Upper lobe of right lung (tissue), 1 donor: ENCODE data around the gene PEX14. TPM values are rescaled to one million over a fixed set of nuclear protein-coding genes. Genes with fewer than 3 reads are reported as not detected.

Experiments
- ATAC-seq: fragments of 200-7000 bp; cut with Tn5 transposase; one replicate; pipeline ENCODE4 v1.9.1; 2020; ENCODE audit warnings: mild to moderate bottlenecking, moderate library complexity
- DNase-seq: peaks from one replicate; pipeline ENCODE4 v3.0.0-alpha.2; 2020
- H3K27ac ChIP-seq: fragments of 200-600 bp; one replicate; pipeline ENCODE4 v1.8.0; 2022
- H3K27me3 ChIP-seq: fragments of 200-600 bp; one replicate; pipeline ENCODE4 v1.8.0; 2022; ENCODE audit warnings: mild to moderate bottlenecking
- H3K36me3 ChIP-seq: fragments of 200-600 bp; one replicate; pipeline ENCODE4 v1.8.0; 2022
- H3K4me1 ChIP-seq: fragments of 200-600 bp; one replicate; pipeline ENCODE4 v1.8.0; 2022
- H3K4me3 ChIP-seq: fragments of 200-600 bp; one replicate; pipeline ENCODE4 v1.8.0; 2022; ENCODE audit warnings: mild to moderate bottlenecking
- H3K9me3 ChIP-seq: fragments of 200-600 bp; one replicate; pipeline ENCODE4 v1.8.0; 2022
- intact Hi-C: fragments of 100-400 bp; cut with DNase I; formaldehyde crosslinking; loops from one replicate; pipeline ENCODE4 v1.11.0; 2022
- total RNA-seq: library from RNA; stranded (reverse); fragmentation: NEBNext Ultra II Directional; extraction: Animal tissue kit (Norgen Biotek cat#: 25700); gene quantifications from one replicate; pipeline ENCODE4 v1.2.1, GENCODE V29; 2021
- TF ChIP-seq, protein P1 (sequence below): fragments of 200-600 bp; IDR thresholded peaks from one replicate; pipeline ENCODE4 v1.8.0; 2022; ENCODE audit warnings: antibody characterized with exemption
- donor health status: DM: no; HTN: yes; CAD: no; lungs with severe emphysema.

Gene PEX14
- total RNA-seq, 1 donor from 2014 or later = 25.8 TPM

DNA sequence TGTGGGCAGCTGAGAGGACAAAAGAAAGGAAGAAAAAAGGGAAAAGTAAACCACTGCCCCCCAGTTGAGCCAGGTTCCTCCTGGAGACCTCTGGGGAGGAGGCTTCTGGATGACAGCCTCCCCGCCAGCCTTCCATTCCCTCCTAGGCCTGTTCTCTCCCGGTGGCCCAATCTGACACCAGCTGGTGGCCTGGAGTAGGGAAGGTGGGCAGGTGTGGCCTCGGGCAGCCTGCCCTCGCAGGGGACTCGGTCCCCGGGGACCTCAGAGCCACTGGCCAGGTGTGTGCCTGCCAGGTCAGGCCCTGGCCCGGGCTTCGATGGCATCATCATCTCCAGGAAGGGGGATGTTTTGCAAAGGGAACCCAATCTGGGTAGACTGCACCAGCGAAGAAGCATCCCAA lies 162.7 kb downstream of the PEX14 start:
- Histone ChIP-seq H3K27me3 (no peaks in the 10 kb centered on the region), H3K36me3 (peaks cover 9% of the 10 kb centered on the region), H3K9me3 (no peaks in the 10 kb centered on the region), H3K4me1 (peaks cover 23% of the 10 kb centered on the region), H3K27ac (no peak overlapping the region), H3K4me3 (no peak overlapping the region)
- no peak for ATAC-seq
- TF ChIP-seq, protein P1, sequence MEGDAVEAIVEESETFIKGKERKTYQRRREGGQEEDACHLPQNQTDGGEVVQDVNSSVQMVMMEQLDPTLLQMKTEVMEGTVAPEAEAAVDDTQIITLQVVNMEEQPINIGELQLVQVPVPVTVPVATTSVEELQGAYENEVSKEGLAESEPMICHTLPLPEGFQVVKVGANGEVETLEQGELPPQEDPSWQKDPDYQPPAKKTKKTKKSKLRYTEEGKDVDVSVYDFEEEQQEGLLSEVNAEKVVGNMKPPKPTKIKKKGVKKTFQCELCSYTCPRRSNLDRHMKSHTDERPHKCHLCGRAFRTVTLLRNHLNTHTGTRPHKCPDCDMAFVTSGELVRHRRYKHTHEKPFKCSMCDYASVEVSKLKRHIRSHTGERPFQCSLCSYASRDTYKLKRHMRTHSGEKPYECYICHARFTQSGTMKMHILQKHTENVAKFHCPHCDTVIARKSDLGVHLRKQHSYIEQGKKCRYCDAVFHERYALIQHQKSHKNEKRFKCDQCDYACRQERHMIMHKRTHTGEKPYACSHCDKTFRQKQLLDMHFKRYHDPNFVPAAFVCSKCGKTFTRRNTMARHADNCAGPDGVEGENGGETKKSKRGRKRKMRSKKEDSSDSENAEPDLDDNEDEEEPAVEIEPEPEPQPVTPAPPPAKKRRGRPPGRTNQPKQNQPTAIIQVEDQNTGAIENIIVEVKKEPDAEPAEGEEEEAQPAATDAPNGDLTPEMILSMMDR = no peak
- no peak for DNase-seq
- intact Hi-C loops = no loop called here

GRCh38 chr1:10637834-10638558 lies 163.2 kb downstream of the PEX14 start:
- no peaks in the 10 kb centered on the region for H3K27me3 ChIP-seq
- no peak overlapping the region for H3K27ac ChIP-seq
- DNase-seq (no peak), ATAC-seq (no peak)
- H3K4me3 ChIP-seq = peak overlapping the region; percentile 16
- H3K4me1 ChIP-seq = peaks cover 23% of the 10 kb centered on the region
- H3K36me3 ChIP-seq = peaks cover 12% of the 10 kb centered on the region
- TF ChIP-seq, protein P1 = no peak
- intact Hi-C loops = no loop called here
- no peaks in the 10 kb centered on the region for H3K9me3 ChIP-seq

GRCh38 chr1:10638559-10639005 lies 163.8 kb downstream of the PEX14 start:
- TF ChIP-seq, protein P1 = no peak
- ATAC-seq (no peak), DNase-seq (no peak)
- Histone ChIP-seq H3K27me3 (no peaks in the 10 kb centered on the region), H3K27ac (no peak overlapping the region), H3K4me1 (peaks cover 23% of the 10 kb centered on the region), H3K9me3 (no peaks in the 10 kb centered on the region), H3K4me3 (peak overlapping the region; percentile 16), H3K36me3 (peaks cover 12% of the 10 kb centered on the region)
- intact Hi-C loops = no loop called here

DNA sequence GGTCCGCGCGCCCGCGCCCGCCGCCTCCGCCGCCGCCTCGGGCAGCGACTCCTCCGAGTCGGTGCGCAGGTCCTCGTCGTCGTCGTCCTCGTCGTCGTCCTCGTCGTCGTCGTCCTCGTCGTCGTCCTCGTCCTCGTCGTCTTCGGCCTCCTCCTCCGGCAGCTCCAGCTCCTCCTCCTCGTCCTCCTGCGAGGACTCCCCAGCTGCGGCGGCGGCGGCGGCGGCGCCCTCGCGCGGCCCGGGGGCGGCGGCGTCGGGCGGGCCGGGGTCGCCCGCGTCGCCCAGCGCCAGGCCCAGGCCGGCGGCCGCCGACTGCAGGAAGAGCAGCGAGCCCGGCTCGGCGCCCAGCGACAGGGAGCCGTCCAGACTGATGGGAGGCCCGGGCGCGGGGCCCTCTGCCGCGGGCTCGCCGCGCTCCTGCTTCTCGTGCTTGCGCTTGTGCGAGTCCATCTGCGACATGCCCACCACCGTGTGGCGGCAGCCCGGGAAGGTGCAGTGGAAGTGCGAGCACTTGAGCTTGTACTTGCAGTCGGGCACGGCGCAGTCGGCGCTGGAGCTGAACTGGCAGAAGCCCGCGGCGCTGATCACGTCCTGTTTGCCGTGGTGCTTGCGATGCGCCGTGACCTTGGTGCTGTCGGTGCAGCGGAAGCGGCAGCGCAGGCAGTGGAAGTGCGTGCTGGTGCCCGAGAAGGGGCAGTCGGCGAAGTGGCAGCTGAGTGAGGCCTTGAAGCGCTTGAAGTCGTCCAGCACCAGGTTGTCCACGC lies 164.4 kb downstream of the PEX14 start:
- peaks cover 17% of the 10 kb centered on the region for H3K36me3 ChIP-seq
- H3K4me1 ChIP-seq = peaks cover 23% of the 10 kb centered on the region
- DNase-seq (no peak), ATAC-seq (no peak)
- H3K4me3 ChIP-seq = no peak overlapping the region
- no peaks in the 10 kb centered on the region for H3K27me3 ChIP-seq
- TF ChIP-seq, protein P1 = no peak
- intact Hi-C loops = no loop called here
- H3K9me3 ChIP-seq = no peaks in the 10 kb centered on the region
- no peak overlapping the region for H3K27ac ChIP-seq

DNA sequence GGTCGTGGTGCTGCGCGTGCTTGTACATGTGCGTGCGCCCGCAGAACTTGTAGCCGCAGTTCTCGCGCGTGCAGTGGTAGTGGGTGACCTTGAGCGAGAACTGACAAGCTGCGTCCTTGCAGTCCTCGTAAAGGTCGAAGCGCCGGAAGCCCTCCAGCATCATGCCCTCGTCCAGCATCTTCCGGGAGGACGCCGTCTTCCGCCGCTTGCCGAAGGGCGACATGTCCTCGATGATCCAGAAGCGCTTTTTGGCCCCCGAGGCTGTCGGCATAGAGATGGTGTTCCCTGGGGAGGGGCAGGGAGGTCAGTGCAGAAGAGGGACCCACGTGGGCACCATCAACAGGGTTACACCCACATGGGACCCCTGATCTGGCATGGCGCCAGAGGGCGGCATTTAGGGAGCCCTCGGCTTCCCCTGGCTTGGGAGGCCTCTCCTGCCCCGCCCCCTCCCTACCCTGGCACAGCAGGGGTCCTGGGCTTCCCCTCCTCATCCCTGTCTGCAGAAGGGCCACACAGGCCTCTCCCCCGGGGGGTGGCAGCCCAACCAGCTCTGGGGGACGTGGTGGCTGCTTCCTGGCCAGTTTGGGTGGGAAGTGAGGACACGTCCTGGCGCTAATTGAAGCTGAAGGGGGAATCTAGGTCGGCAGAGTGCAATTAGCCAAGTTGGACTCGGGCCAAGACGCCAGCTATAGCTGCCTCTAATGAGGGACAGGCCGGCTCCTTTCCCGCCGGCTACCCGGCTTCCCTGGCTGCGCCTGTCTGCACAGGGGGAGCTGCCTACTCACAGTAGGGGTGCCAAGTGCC lies 165.2 kb downstream of the PEX14 start:
- Histone ChIP-seq H3K27ac (peak overlapping the region; percentile 30), H3K36me3 (peaks cover 24% of the 10 kb centered on the region), H3K27me3 (no peaks in the 10 kb centered on the region), H3K4me1 (peaks cover 15% of the 10 kb centered on the region), H3K9me3 (no peaks in the 10 kb centered on the region), H3K4me3 (no peak overlapping the region)
- no peak for DNase-seq
- no peak for ATAC-seq
- TF ChIP-seq, protein P1 = no peak
- intact Hi-C loops = no loop called here
